CD4-positive, alpha-beta T cell (primary cell): ENCODE results near the gene RFNG. TPM values are rescaled to one million over a fixed set of nuclear protein-coding genes. Genes with fewer than 3 reads are reported as not detected.

Source experiments
- ATAC-seq: fragments of 200-7000 bp; cut with Tn5 transposase; one replicate; pipeline ENCODE4 v1.10.0; 2022; ENCODE audit warnings: mild to moderate bottlenecking; ENCODE audit not compliant: poor library complexity
- CTCF ChIA-PET: fragments of 350-600 bp; sonication (Branson Sonifier 250); formaldehyde crosslinking; loops from one replicate; lab custom pipeline; 2021; ENCODE audit warnings: antibody characterized with exemption, inconsistent platforms; lab: Charles Lee
- POLR2A ChIA-PET: fragments of 350-600 bp; sonication (Branson Sonifier 250); formaldehyde crosslinking; loops from one replicate; lab custom pipeline; 2021; ENCODE audit warnings: antibody characterized with exemption, inconsistent platforms; lab: Charles Lee
- DNase-seq, 14 experiments: peaks; one replicate each; pipeline ENCODE4 v3.0.0-alpha.2; 2013 to 2020; ENCODE audit warnings: mixed read lengths in 2 of 14
- H3K27ac ChIP-seq, 2 donors: one replicate each; pipeline versions ENCODE4 v1.5.1 to v1.7.0; 2013; ENCODE audit warnings: low read length in 2 of 2, low read depth in 1 of 2, mild to moderate bottlenecking in 1 of 2
- H3K27me3 ChIP-seq, 2 experiments: 1 replicate in 1 of 2; 2 replicates in 1 of 2; pipeline versions ENCODE4 v1.6.1 to v1.7.0; 2013; ENCODE audit warnings: low read length in 2 of 2, control low read depth in 1 of 2, mild to moderate bottlenecking in 1 of 2, moderate library complexity in 1 of 2; ENCODE audit not compliant: insufficient read depth in 2 of 2, control insufficient read depth in 1 of 2
- H3K36me3 ChIP-seq: one replicate; pipeline ENCODE4 v1.6.1; 2013; ENCODE audit warnings: low read length, control low read depth; ENCODE audit not compliant: insufficient read depth
- H3K4me1 ChIP-seq: one replicate; pipeline ENCODE4 v1.6.1; 2013; ENCODE audit warnings: low read length, control low read depth; ENCODE audit not compliant: insufficient read depth
- H3K4me3 ChIP-seq: one replicate; pipeline ENCODE4 v1.5.1; 2013; ENCODE audit warnings: mild to moderate bottlenecking, low read length, moderate library complexity
- H3K9me3 ChIP-seq, 2 experiments: 1 replicate in 1 of 2; 2 replicates in 1 of 2; pipeline versions ENCODE4 v1.6.1 to v1.7.0; 2013; ENCODE audit warnings: low read length in 2 of 2, mild to moderate bottlenecking in 2 of 2, control low read depth in 1 of 2, moderate library complexity in 1 of 2; ENCODE audit not compliant: control insufficient read depth in 1 of 2, insufficient read depth in 1 of 2
- H3K27ac Mint-ChIP-seq: one replicate; pipeline ENCODE4 v1.8.0; 2020; ENCODE audit warnings: mixed read lengths
- H3K27me3 Mint-ChIP-seq: one replicate; pipeline ENCODE4 v1.8.0; 2021; ENCODE audit warnings: mixed read lengths
- H3K36me3 Mint-ChIP-seq: one replicate; pipeline ENCODE4 v1.8.0; 2021; ENCODE audit warnings: low read depth, mixed read lengths
- H3K4me1 Mint-ChIP-seq: one replicate; pipeline ENCODE4 v1.8.0; 2021; ENCODE audit warnings: low read depth, mixed read lengths
- H3K4me3 Mint-ChIP-seq: one replicate; pipeline ENCODE4 v1.8.0; 2020; ENCODE audit warnings: mild to moderate bottlenecking, mixed read lengths
- H3K9me3 Mint-ChIP-seq: one replicate; pipeline ENCODE4 v1.8.0; 2020; ENCODE audit warnings: mixed read lengths
- CTCF ChIP-seq: fragments of 200-600 bp; IDR thresholded peaks from one replicate; pipeline ENCODE4 v1.8.0; 2022; ENCODE audit warnings: antibody characterized with exemption, mild to moderate bottlenecking
- intact Hi-C, 2 experiments: fragments of 100-400 bp; cut with DNase I in 1 of 2; cut with micrococcal nuclease in 1 of 2; formaldehyde crosslinking; loops; one replicate each; pipeline versions ENCODE4 v1.15.1 to v1.9.0; 2023 to 2025; cut with DNase I, micrococcal nuclease
- total RNA-seq, 174 experiments: library from RNA in 2 of 174; stranded (reverse) in 2 of 174; gene quantifications; one replicate each; pipeline ENCODE4 v1.2.3 and lab custom pipeline; 2021 to 2026

RFNG gene
- total RNA-seq, 2 experiments from 2014 or later: 28.1 to 31.2 TPM

- Histone ChIP-seq H3K36me3 (peaks cover 74% of the 10 kb centered on the region), H3K27ac (no peak overlapping the region), H3K4me3 (no peak overlapping the region), H3K27me3 (no peaks in the 10 kb centered on the region), H3K9me3 (no peaks in the 10 kb centered on the region), H3K4me1 (peaks cover 19% of the 10 kb centered on the region)
- ChIA-PET POLR2A (interaction anchor here (1.3 to 2.0 kb wide), 2 partner anchors 22 to 39 kb away, joined by 3 to 7 read pairs; partner anchors contain the start of genes DCXR and FASN), CTCF (no interaction called here)
- H3K27me3 Mint-ChIP-seq: no peaks in the 10 kb centered on the region
- TF ChIP-seq CTCF: no peak
- H3K36me3 Mint-ChIP-seq: peaks cover 24% of the 10 kb centered on the region
- H3K4me3 Mint-ChIP-seq: no peak overlapping the region
- ATAC-seq (no peak), DNase-seq (no peak)
- H3K9me3 Mint-ChIP-seq: no peaks in the 10 kb centered on the region
- no peak overlapping the region for H3K27ac Mint-ChIP-seq
- H3K4me1 Mint-ChIP-seq: peaks cover 9% of the 10 kb centered on the region
- intact Hi-C loops: no loop called here
These were observed 8.4 kb upstream of the RFNG start for GRCh38 chr17:82060001-82060380.

DNA sequence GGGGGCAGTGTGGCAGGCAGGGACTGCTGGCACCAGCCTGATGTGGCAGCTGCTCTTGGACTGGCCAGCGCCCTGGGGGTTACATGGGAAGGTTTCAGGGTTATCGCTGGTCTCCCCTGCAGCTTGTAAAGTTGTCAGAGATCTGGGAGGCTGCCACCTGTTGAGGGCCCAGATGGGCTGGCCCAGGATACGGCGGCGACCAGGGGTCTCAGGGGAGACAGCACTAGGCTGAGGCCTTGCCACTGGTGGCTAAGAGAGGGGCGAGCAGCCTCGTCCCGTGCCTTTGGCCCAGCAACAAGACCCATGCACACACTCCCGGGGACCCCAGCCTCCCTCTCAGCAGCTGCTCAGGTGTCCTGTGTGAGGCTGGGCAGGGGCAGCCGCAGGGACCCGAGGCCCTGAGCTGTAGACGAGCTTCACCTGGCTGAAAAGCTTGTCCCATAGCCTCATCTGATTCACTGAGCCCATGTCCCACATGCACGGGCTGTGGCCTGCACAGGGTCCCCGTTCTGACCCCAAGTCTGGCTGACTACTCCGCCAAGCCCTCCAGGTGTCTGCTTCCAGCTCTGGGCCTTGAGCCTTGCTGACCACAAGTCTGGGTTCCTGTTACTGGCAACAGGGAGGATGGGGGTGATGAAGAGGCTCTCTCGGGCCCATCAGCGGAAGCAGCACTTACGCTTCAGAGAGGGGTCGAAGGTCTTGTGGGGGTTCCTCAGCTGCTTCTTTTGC lies 7.8 kb upstream of the RFNG start:
- H3K4me1 Mint-ChIP-seq: peaks cover 5% of the 10 kb centered on the region
- Histone ChIP-seq H3K27me3 (no peaks in the 10 kb centered on the region), H3K4me1 (peaks cover 16% of the 10 kb centered on the region), H3K36me3 (peaks cover 79% of the 10 kb centered on the region), H3K9me3 (no peaks in the 10 kb centered on the region), H3K27ac (no peak overlapping the region), H3K4me3 (no peak overlapping the region)
- no peak overlapping the region for H3K27ac Mint-ChIP-seq
- H3K27me3 Mint-ChIP-seq: no peaks in the 10 kb centered on the region
- ChIA-PET CTCF (no interaction called here), POLR2A (interaction anchor here (2.0 kb wide), 1 partner anchor 22 kb away, joined by 7 read pairs; the partner anchor contains the start of gene DCXR)
- H3K4me3 Mint-ChIP-seq: peak overlapping the region; percentile 25
- intact Hi-C loops: no loop called here
- no peak for TF ChIP-seq CTCF
- H3K36me3 Mint-ChIP-seq: peaks cover 27% of the 10 kb centered on the region
- H3K9me3 Mint-ChIP-seq: no peaks in the 10 kb centered on the region
- no peak for ATAC-seq
- no peak for DNase-seq

GRCh38 chr17:82058855-82059249 lies 7.2 kb upstream of the RFNG start:
- no peaks in the 10 kb centered on the region for H3K27me3 ChIP-seq
- CTCF ChIA-PET: no interaction called here
- H3K4me3 Mint-ChIP-seq: no peak overlapping the region
- H3K36me3 ChIP-seq: peaks cover 85% of the 10 kb centered on the region
- peaks cover 13% of the 10 kb centered on the region for H3K4me1 ChIP-seq
- no peaks in the 10 kb centered on the region for H3K4me1 Mint-ChIP-seq
- ATAC-seq (no peak), DNase-seq (no peak)
- no peak for TF ChIP-seq CTCF
- H3K9me3 Mint-ChIP-seq: no peaks in the 10 kb centered on the region
- no peak overlapping the region for H3K27ac Mint-ChIP-seq
- POLR2A ChIA-PET: interaction anchor here (2.0 kb wide), 1 partner anchor 21 kb away, joined by 7 read pairs; the partner anchor contains the start of gene DCXR
- no peak overlapping the region for H3K27ac ChIP-seq
- H3K27me3 Mint-ChIP-seq: no peaks in the 10 kb centered on the region
- intact Hi-C loops: no loop called here
- no peaks in the 10 kb centered on the region for H3K9me3 ChIP-seq
- no peak overlapping the region for H3K4me3 ChIP-seq
- H3K36me3 Mint-ChIP-seq: peaks cover 27% of the 10 kb centered on the region
